ENCODE results near the gene TRIM5.

- TF ChIP-seq CTCF (optimal IDR thresholded peaks at IDR 0.05 in 1 of 3, IDR thresholded peaks at IDR 0.05 in 1 of 3, conservative IDR thresholded peaks at IDR 0.05 in 1 of 3; ENCODE audit: extremely low read depth in 1 of 3, insufficient read depth in 2 of 3, low read length in 3 of 3) (no peak), EZH2 (IDR thresholded peaks at IDR 0.05; ENCODE audit: low read length) (no peak)
These were observed 10.5 kb downstream of the TRIM5 start for GRCh38 chr11:5674391-5674790.

Data from keratinocyte (primary cell).